HepG2 (cell line): ENCODE results near the gene SLC48A1. TPM values are rescaled to one million over a fixed set of nuclear protein-coding genes. Genes with fewer than 3 reads are reported as not detected.

Experiments
- ATAC-seq: fragments of 200-7000 bp; cut with Tn5 transposase; 3 replicates; pipeline ENCODE4 v1.9.1; 2020; ENCODE audit warnings: mild to moderate bottlenecking, moderate library complexity
- BruUV-seq: library from RNA; stranded (reverse); fragments of 400-500 nt; replicated peaks from 2 replicates; lab custom pipeline; 2021; lab: Mats Ljungman, UMichigan
- CTCF ChIA-PET: fragments of 300-600 bp; formaldehyde crosslinking; extraction: SDS; loops from one replicate; lab custom pipeline; 2021; ENCODE audit warnings: low total read pairs, inconsistent platforms, low intra/inter-chr PET ratio; lab: Yijun Ruan, JAX
- POLR2A ChIA-PET: fragments of 350-600 bp; sonication (Branson Sonifier 250); formaldehyde crosslinking; loops from one replicate; lab custom pipeline; 2020; ENCODE audit warnings: antibody characterized with exemption, inconsistent platforms; lab: Yijun Ruan, JAX
- DNase-seq: peaks from one replicate; pipeline ENCODE4 v3.0.0-alpha.2; 2015; ENCODE audit warnings: low spot score
- FAIRE-seq: peaks from 3 replicates; lab custom pipeline; 2011; peaks lifted over from hg19 to GRCh38; lab: Jason Lieb, UNC
- H2AFZ ChIP-seq: one replicate; pipeline ENCODE4 v1.6.1; 2011; ENCODE audit warnings: low read length, inconsistent platforms
- H3K27ac ChIP-seq: fragments of 300-600 bp; 3 replicates; pipeline ENCODE4 v1.8.0; 2011; ENCODE audit warnings: mixed run types, mild to moderate bottlenecking, mixed read lengths, low read length, inconsistent platforms; ENCODE audit not compliant: insufficient read depth; ENCODE audit errors: extremely low read length
- H3K27me3 ChIP-seq, 2 experiments: fragments of 200-600 bp in 1 of 2; 2 replicates in 1 of 2; 3 replicates in 1 of 2; pipeline versions ENCODE4 v1.6.0 to v1.8.0; 2011; ENCODE audit warnings: low read length in 2 of 2, mild to moderate bottlenecking in 2 of 2, moderate library complexity in 2 of 2, inconsistent platforms in 1 of 2; ENCODE audit not compliant: insufficient read depth in 2 of 2, control insufficient read depth in 1 of 2
- H3K36me3 ChIP-seq, 2 experiments: fragments of 200-600 bp in 1 of 2; replicated peaks in 1 of 2; 2 replicates in 1 of 2; 3 replicates in 1 of 2; pipeline versions ENCODE4 v1.5.1 to v1.8.0; 2011; ENCODE audit warnings: low read length in 2 of 2, inconsistent platforms in 1 of 2; ENCODE audit not compliant: insufficient read depth in 2 of 2, control insufficient read depth in 1 of 2
- H3K4me1 ChIP-seq: 2 replicates; pipeline ENCODE4 v1.5.1; 2012; ENCODE audit warnings: low read length, inconsistent platforms; ENCODE audit not compliant: insufficient read depth
- H3K4me2 ChIP-seq: 2 replicates; pipeline ENCODE4 v1.6.0; 2011; ENCODE audit warnings: low read depth, low read length, inconsistent platforms
- H3K4me3 ChIP-seq, 3 experiments: fragments of 200-600 bp in 1 of 3; sonication (generic), shearing (Covaris generic) in 1 of 3; replicated peaks in 1 of 3; 2 replicates each; pipeline ENCODE4 v1.5.1; 2011 to 2016; ENCODE audit warnings: low read length in 3 of 3, inconsistent platforms in 2 of 3, low read depth in 2 of 3, mild to moderate bottlenecking in 2 of 3, control low read depth in 1 of 3, mixed read lengths in 1 of 3; ENCODE audit not compliant: insufficient read depth in 1 of 3
- H3K79me2 ChIP-seq: one replicate; pipeline ENCODE4 v1.6.1; 2011; ENCODE audit warnings: low read length, inconsistent platforms; ENCODE audit not compliant: insufficient read depth
- H3K9ac ChIP-seq: 2 replicates; pipeline ENCODE4 v1.6.0; 2011; ENCODE audit warnings: mild to moderate bottlenecking, low read depth, low read length, inconsistent platforms; ENCODE audit not compliant: insufficient read depth
- H3K9me3 ChIP-seq: 2 replicates; pipeline ENCODE4 v1.5.1; 2012; ENCODE audit warnings: mild to moderate bottlenecking, low read length
- H4K20me1 ChIP-seq: 2 replicates; pipeline ENCODE4 v1.6.0; 2011; ENCODE audit warnings: inconsistent platforms, mild to moderate bottlenecking, low read length, moderate library complexity; ENCODE audit not compliant: insufficient read depth
- CAMTA2 ChIP-seq: sonication (generic); formaldehyde crosslinking; IDR thresholded peaks from 2 replicates; pipeline ENCODE4 v1.4.0; 2020; ENCODE audit warnings: mild to moderate bottlenecking, missing genetic modification reagents, borderline replicate concordance
- CCDC6 ChIP-seq: sonication (generic); formaldehyde crosslinking; IDR thresholded peaks from 2 replicates; pipeline ENCODE4 v1.8.1; 2022; ENCODE audit warnings: mild to moderate bottlenecking, missing genetic modification reagents, moderate library complexity
- CHCHD3 ChIP-seq: sonication (generic); formaldehyde crosslinking; IDR thresholded peaks from 2 replicates; pipeline ENCODE4 v1.8.0; 2022; ENCODE audit warnings: mild to moderate bottlenecking, missing genetic modification reagents, moderate library complexity
- EED ChIP-seq: sonication (generic); formaldehyde crosslinking; IDR thresholded peaks from 2 replicates; pipeline ENCODE4 v1.5.0; 2020; ENCODE audit warnings: mild to moderate bottlenecking, missing genetic modification reagents
- FOXA3 ChIP-seq: IDR thresholded peaks from 2 replicates; pipeline ENCODE4 v1.6.1; 2016; ENCODE audit warnings: missing genetic modification reagents, missing compliant biosample characterization
- KAT7 ChIP-seq: IDR thresholded peaks from 2 replicates; pipeline ENCODE4 v1.6.1; 2018; ENCODE audit warnings: borderline replicate concordance, missing compliant biosample characterization
- LCORL ChIP-seq, 2 experiments: fragments of 450-650 bp in 1 of 2; sonication (generic) in 1 of 2; formaldehyde crosslinking in 1 of 2; IDR thresholded peaks; 2 replicates each; pipeline versions ENCODE4 v1.5.0 to v1.6.1; 2017 to 2020; ENCODE audit warnings: antibody characterized with exemption in 1 of 2, missing genetic modification reagents in 1 of 2
- SOX5 ChIP-seq: IDR thresholded peaks from 2 replicates; pipeline ENCODE4 v1.6.1; 2016; ENCODE audit warnings: borderline replicate concordance
- TCF12 ChIP-seq, 2 experiments: fragments of 450-650 bp in 1 of 2; sonication (generic) in 1 of 2; formaldehyde crosslinking in 1 of 2; IDR thresholded peaks; 2 replicates each; pipeline versions ENCODE4 v1.6.1 to v1.8.0; 2017 to 2022; ENCODE audit warnings: antibody characterized with exemption in 1 of 2, mild to moderate bottlenecking in 1 of 2, missing genetic modification reagents in 1 of 2, moderate library complexity in 1 of 2
- ZFP82 ChIP-seq: sonication (generic); formaldehyde crosslinking; IDR thresholded peaks from 2 replicates; pipeline ENCODE4 v1.5.1; 2020; ENCODE audit warnings: mild to moderate bottlenecking, missing genetic modification reagents, borderline replicate concordance
- ZNF317 ChIP-seq: sonication (generic); formaldehyde crosslinking; IDR thresholded peaks from 2 replicates; pipeline ENCODE4 v1.5.0; 2020; ENCODE audit warnings: mild to moderate bottlenecking, missing genetic modification reagents
- ZNF33A ChIP-seq: sonication (generic); formaldehyde crosslinking; IDR thresholded peaks from 2 replicates; pipeline ENCODE4 v1.5.1; 2020; ENCODE audit warnings: missing genetic modification reagents, mild to moderate bottlenecking, moderate library complexity, borderline replicate concordance
- ZNF883 ChIP-seq: sonication (generic); formaldehyde crosslinking; IDR thresholded peaks from 2 replicates; pipeline ENCODE4 v1.5.1; 2020; ENCODE audit warnings: mild to moderate bottlenecking, missing genetic modification reagents; ENCODE audit errors: not compliant biosample characterization
- WGBS: methylation state at CpG from one replicate; pipeline ENCODE4 v1.1.6; 2017; ENCODE audit warnings: low lambda C conversion rate; 5-methylcytosine and 5-hydroxymethylcytosine counted together
- in situ Hi-C: cut with HindIII; loops from 2 replicates; pipeline ENCODE4 v1.10.0; 2017; ENCODE audit warnings: low pct_unique_long_range_greater_than_20kb; ENCODE audit not compliant: extremely low pct_ligation_motif_present
- intact Hi-C: fragments of 100-400 bp; cut with micrococcal nuclease; formaldehyde crosslinking; loops from one replicate; pipeline ENCODE4 v1.10.0; 2022; ENCODE audit not compliant: unreplicated experiment
- polyA plus RNA-seq, 8 experiments: library from polyadenylated mRNA; depleted of rRNA in 3 of 8; stranded (reverse) in 7 of 8; unstranded in 1 of 8; fragments of >200 nt; fragmentation: Illumina TruSeq in 4 of 8; extraction: Trizol in 4 of 8; gene quantifications; 2 replicates each; pipeline versions ENCODE4 v1.2.1 to v1.2.3, GENCODE V29; 2011 to 2016; ENCODE audit warnings: low read depth in 4 of 8, missing spikeins in 1 of 8, mixed read lengths in 1 of 8; ENCODE audit not compliant: insufficient read depth in 1 of 8
- total RNA-seq, 5 experiments: library from RNA; depleted of rRNA; stranded (reverse); fragments of >200 nt; fragmentation: Illumina TruSeq; extraction: Trizol; gene quantifications; 2 replicates each; pipeline ENCODE4 v1.2.3, GENCODE V29; 2016; ENCODE audit warnings: low read depth in 1 of 5
- TF ChIP-seq, protein P1 (sequence below): IDR thresholded peaks from 2 replicates; pipeline ENCODE4 v1.6.1; 2016; ENCODE audit warnings: missing biosample characterization, missing genetic modification reagents, low read depth
- TF ChIP-seq, protein P2 (sequence below): sonication (generic); formaldehyde crosslinking; IDR thresholded peaks from 2 replicates; pipeline ENCODE4 v1.4.0; 2020; ENCODE audit warnings: low read depth, missing genetic modification reagents

Gene SLC48A1
- total and polyA plus RNA-seq, 2 of the 13 experiments (the other 11 are each of a cell fraction or from before 2014, with no cell fraction given), result 2.2 to 3.7 TPM

DNA sequence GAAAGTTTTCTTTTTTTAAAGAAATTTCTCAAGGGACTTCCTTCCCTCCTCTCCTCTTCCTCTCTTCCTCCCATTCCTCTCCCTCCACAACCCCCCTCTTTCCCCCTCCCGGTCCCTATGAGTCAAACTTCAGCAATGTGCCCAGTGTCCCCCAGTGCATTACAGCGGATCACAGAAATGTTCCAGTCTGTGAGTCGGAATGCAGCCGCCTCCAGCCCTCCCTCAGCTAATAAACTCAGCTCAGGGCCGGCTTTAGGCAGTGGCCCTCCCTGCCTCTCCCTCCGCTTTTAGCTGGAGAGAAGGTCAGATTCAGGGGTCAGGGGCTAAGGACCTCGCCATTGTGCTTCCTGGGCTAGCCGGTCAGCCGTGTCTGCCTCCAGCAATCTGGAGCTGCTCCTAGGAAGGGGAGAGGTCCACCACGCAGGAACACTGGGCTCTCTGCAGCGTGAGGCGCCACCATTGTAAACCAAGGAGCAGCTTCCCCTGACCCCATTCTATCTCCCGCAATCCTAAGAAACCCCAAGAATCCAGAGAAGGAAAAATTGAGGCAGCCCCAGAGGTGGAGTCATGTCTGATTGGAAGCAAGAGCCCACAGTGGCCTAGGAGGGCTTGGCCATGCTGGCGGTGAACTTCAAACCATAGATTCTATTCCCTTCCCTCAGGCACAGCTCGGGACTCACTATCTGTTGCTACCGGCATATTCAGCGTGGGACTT is 47.8 kb downstream of the SLC48A1 start:
- H4K20me1 ChIP-seq, result peaks cover 4% of the 10 kb centered on the region; the same call in 1 of the 2 replicates
- WGBS, result 3% methylated on average over 11 of the region's 17 CpGs
- H3K36me3 ChIP-seq, result no peaks in the 10 kb centered on the region
- in situ Hi-C loops (no loop called here), intact Hi-C loops (loop anchor here (1.0 kb wide), 1 partner anchor 17 kb away; no protein-coding TSS in a partner anchor)
- FAIRE-seq (no peak), ATAC-seq (peak; percentile 74), DNase-seq (peak; percentile 88)
- peaks cover 49% of the 10 kb centered on the region for H3K4me1 ChIP-seq
- H3K4me3 ChIP-seq, result peak overlapping the region; percentile 69 to 86 (median 78)
- peak overlapping the region; percentile 84 for H3K9ac ChIP-seq
- no peaks in the 10 kb centered on the region for H3K79me2 ChIP-seq
- CTCF ChIA-PET, result interaction anchor here (1.1 kb wide), 1 partner anchor 17 kb away, joined by 3 read pairs; no protein-coding TSS in a partner anchor
- H3K4me2 ChIP-seq, result peak overlapping the region; percentile 100
- H3K27me3 ChIP-seq, result peaks cover 0 to 34% of the 10 kb centered on the region in 2 experiments; a peak in 3 of 5 replicates
- no peaks in the 10 kb centered on the region for H3K9me3 ChIP-seq
- BruUV-seq, result TSS peak; percentile 77
- H2AFZ ChIP-seq, result no peak overlapping the region
- peak overlapping the region; percentile 65 for H3K27ac ChIP-seq
- POLR2A ChIA-PET, result interaction anchor here (0.6 to 2.9 kb wide), 11 partner anchors 8 to 115 kb away, joined by 3 to 11 read pairs (median 5); partner anchors contain the start of genes RPAP3 and SLC48A1
- TF ChIP-seq SOX5 (CRISPR knock-in tag) (no peak), ZNF317 (CRISPR knock-in tag) (no peak), CCDC6 (CRISPR knock-in tag) (0 out of 2 replicates have a peak, but pooled peaks have one; percentile 5), ZNF33A (CRISPR knock-in tag) (no peak), FOXA3 (CRISPR knock-in tag) (no peak), ZFP82 (CRISPR knock-in tag) (no peak), CHCHD3 (CRISPR knock-in tag) (no peak), LCORL (IDR thresholded peaks at IDR 0.05) (no peak), LCORL (CRISPR knock-in tag; IDR thresholded peaks at IDR 0.05) (peak; percentile 47; the same call in 1 of the 2 replicates), EED (CRISPR knock-in tag) (no peak), ZNF883 (CRISPR knock-in tag) (no peak), CAMTA2 (CRISPR knock-in tag) (no peak), TCF12 (IDR thresholded peaks at IDR 0.05) (no peak), TCF12 (CRISPR knock-in tag; IDR thresholded peaks at IDR 0.05) (no peak), KAT7 (CRISPR knock-in tag) (no peak)
- TF ChIP-seq, protein P1, sequence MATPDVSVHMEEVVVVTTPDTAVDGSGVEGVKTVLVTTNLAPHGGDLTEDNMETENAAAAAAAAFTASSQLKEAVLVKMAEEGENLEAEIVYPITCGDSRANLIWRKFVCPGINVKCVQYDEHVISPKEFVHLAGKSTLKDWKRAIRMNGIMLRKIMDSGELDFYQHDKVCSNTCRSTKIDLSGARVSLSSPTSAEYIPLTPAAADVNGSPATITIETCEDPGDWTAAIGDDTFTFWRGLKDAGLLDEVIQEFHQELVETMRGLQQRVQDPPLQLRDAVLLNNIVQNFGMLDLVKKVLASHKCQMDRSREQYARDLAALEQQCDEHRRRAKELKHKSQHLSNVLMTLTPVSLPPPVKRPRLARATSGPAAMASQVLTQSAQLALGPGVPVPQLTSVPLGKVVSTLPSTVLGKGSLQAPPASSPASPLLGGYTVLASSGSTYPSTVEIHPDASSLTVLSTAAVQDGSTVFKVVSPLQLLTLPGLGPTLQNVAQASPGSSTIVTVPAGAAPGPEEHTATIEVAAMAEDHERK (CRISPR knock-in tag), result no peak
- TF ChIP-seq, protein P2, sequence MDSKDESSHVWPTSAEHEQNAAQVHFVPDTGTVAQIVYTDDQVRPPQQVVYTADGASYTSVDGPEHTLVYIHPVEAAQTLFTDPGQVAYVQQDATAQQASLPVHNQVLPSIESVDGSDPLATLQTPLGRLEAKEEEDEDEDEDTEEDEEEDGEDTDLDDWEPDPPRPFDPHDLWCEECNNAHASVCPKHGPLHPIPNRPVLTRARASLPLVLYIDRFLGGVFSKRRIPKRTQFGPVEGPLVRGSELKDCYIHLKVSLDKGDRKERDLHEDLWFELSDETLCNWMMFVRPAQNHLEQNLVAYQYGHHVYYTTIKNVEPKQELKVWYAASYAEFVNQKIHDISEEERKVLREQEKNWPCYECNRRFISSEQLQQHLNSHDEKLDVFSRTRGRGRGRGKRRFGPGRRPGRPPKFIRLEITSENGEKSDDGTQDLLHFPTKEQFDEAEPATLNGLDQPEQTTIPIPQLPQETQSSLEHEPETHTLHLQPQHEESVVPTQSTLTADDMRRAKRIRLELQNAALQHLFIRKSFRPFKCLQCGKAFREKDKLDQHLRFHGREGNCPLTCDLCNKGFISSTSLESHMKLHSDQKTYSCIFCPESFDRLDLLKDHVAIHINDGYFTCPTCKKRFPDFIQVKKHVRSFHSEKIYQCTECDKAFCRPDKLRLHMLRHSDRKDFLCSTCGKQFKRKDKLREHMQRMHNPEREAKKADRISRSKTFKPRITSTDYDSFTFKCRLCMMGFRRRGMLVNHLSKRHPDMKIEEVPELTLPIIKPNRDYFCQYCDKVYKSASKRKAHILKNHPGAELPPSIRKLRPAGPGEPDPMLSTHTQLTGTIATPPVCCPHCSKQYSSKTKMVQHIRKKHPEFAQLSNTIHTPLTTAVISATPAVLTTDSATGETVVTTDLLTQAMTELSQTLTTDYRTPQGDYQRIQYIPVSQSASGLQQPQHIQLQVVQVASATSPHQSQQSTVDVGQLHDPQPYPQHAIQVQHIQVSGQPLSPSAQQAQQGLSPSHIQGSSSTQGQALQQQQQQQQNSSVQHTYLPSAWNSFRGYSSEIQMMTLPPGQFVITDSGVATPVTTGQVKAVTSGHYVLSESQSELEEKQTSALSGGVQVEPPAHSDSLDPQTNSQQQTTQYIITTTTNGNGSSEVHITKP (CRISPR knock-in tag), result no peak; the same call in 1 of the 2 replicates
